Neural cell (in vitro differentiated cells): ENCODE measurements around the gene ELK4. TPM values are rescaled to one million over a fixed set of nuclear protein-coding genes. Genes with fewer than 3 reads are reported as not detected.

Experiments
- H2AFZ ChIP-seq: fragments of 200-600, 300-800 bp; sonication (generic), shearing (Covaris generic); 2 replicates; pipeline ENCODE4 v1.6.0; 2014; ENCODE audit warnings: low read depth, mild to moderate bottlenecking, antibody characterized with exemption, low read length, moderate library complexity
- H3F3A ChIP-seq: fragments of 200-600 bp; shearing (Covaris generic); 2 replicates; pipeline ENCODE4 v1.6.1; 2016; ENCODE audit warnings: mild to moderate bottlenecking, moderate library complexity, mixed read lengths, antibody characterized with exemption, low read length; ENCODE audit not compliant: insufficient read depth, poor library complexity, severe bottlenecking
- H3K27ac ChIP-seq: fragments of 200-600, 300-800 bp; sonication (generic), shearing (Covaris generic); 2 replicates; pipeline ENCODE4 v1.5.1; 2014; ENCODE audit warnings: mild to moderate bottlenecking, low read length, moderate library complexity
- H3K27me3 ChIP-seq: fragments of 300-800, 200-600 bp; sonication (generic), shearing (Covaris generic); 2 replicates; pipeline ENCODE4 v1.6.0; 2014; ENCODE audit warnings: mild to moderate bottlenecking, low read depth, low read length, moderate library complexity; ENCODE audit not compliant: insufficient read depth
- H3K36me3 ChIP-seq: fragments of 300-800, 200-600 bp; sonication (generic), shearing (Covaris generic); 2 replicates; pipeline ENCODE4 v1.5.1; 2014; ENCODE audit warnings: mild to moderate bottlenecking, antibody characterized with exemption, low read length, moderate library complexity; ENCODE audit not compliant: insufficient read depth
- H3K4me2 ChIP-seq: fragments of 300-800, 200-600 bp; sonication (generic), shearing (Covaris generic); 2 replicates; pipeline ENCODE4 v1.6.0; 2014; ENCODE audit warnings: mild to moderate bottlenecking, low read length
- H3K4me3 ChIP-seq: fragments of 300-800, 200-600 bp; sonication (generic), shearing (Covaris generic); 2 replicates; pipeline ENCODE4 v1.5.1; 2014; ENCODE audit warnings: mild to moderate bottlenecking, low read length, moderate library complexity
- H3K79me2 ChIP-seq: fragments of 200-600 bp; shearing (Covaris generic); replicated peaks from 2 replicates; pipeline ENCODE4 v1.6.0; 2014; ENCODE audit warnings: mild to moderate bottlenecking, low read length, moderate library complexity; ENCODE audit not compliant: insufficient read depth
- H3K9ac ChIP-seq: fragments of 300-800, 200-600 bp; sonication (generic), shearing (Covaris generic); 2 replicates; pipeline ENCODE4 v1.6.1; 2016; ENCODE audit warnings: mild to moderate bottlenecking, low read length, mixed read lengths
- H3K9me2 ChIP-seq: fragments of 200-600 bp; shearing (Covaris generic); 2 replicates; pipeline ENCODE4 v1.6.1; 2016; ENCODE audit warnings: mild to moderate bottlenecking, low read length, mixed read lengths; ENCODE audit not compliant: insufficient read depth
- H3K9me3 ChIP-seq: fragments of 200-600, 300-800 bp; sonication (generic), shearing (Covaris generic); 2 replicates; pipeline ENCODE4 v1.6.1; 2016; ENCODE audit warnings: mild to moderate bottlenecking, mixed run types, low read length, moderate library complexity, mixed read lengths
- H4K20me1 ChIP-seq: fragments of 200-600 bp; shearing (Covaris generic); 2 replicates; pipeline ENCODE4 v1.6.1; 2016; ENCODE audit warnings: mild to moderate bottlenecking, mixed run types; ENCODE audit not compliant: insufficient read depth
- EP300 ChIP-seq: fragments of 450-650 bp; conservative IDR thresholded peaks from 2 replicates; pipeline ENCODE4 v1.6.1; 2014; ENCODE audit warnings: antibody characterized with exemption, mild to moderate bottlenecking, moderate library complexity; ENCODE audit not compliant: poor library complexity, severe bottlenecking
- EZH2 ChIP-seq: fragments of 200-600, 300-800 bp; shearing (Covaris generic), sonication (generic); IDR thresholded peaks from 2 replicates; pipeline ENCODE4 v1.6.1; 2014; ENCODE audit warnings: antibody characterized with exemption, low read length, borderline replicate concordance, mild to moderate bottlenecking; ENCODE audit not compliant: insufficient read depth, poor library complexity, severe bottlenecking
- MXI1 ChIP-seq: fragments of 450-650 bp; conservative IDR thresholded peaks from 2 replicates; pipeline ENCODE4 v1.6.1; 2014; ENCODE audit warnings: antibody characterized with exemption, mild to moderate bottlenecking; ENCODE audit not compliant: poor library complexity, severe bottlenecking
- POLR2AphosphoS5 ChIP-seq: IDR thresholded peaks from 2 replicates; pipeline ENCODE4 v1.6.1; 2012
- RAD21 ChIP-seq: fragments of 450-650 bp; conservative IDR thresholded peaks from 2 replicates; pipeline ENCODE4 v1.6.1; 2014; ENCODE audit warnings: antibody characterized with exemption, mild to moderate bottlenecking, moderate library complexity
- REST ChIP-seq: IDR thresholded peaks from 2 replicates; pipeline ENCODE4 v1.6.1; 2012; ENCODE audit warnings: borderline replicate concordance
- SMC3 ChIP-seq: fragments of 450-650 bp; conservative IDR thresholded peaks from 2 replicates; pipeline ENCODE4 v1.6.1; 2014; ENCODE audit warnings: antibody characterized with exemption, mild to moderate bottlenecking, moderate library complexity; ENCODE audit not compliant: poor library complexity
- TAF1 ChIP-seq: IDR thresholded peaks from 2 replicates; pipeline ENCODE4 v1.6.1; 2012; ENCODE audit warnings: low read depth
- polyA plus RNA-seq: library from polyadenylated mRNA; depleted of rRNA; stranded (reverse); fragments of >200 nt; gene quantifications from 2 replicates; pipeline ENCODE4 v1.2.3, GENCODE V29; 2014
- TF ChIP-seq, protein P1 (sequence below): fragments of 450-650 bp; IDR thresholded peaks from 2 replicates; pipeline ENCODE4 v1.5.1; 2014; ENCODE audit warnings: antibody characterized with exemption, mild to moderate bottlenecking, moderate library complexity; ENCODE audit not compliant: poor library complexity, severe bottlenecking

The ELK4 gene
- polyA plus RNA-seq, 1 donor from 2014 or later = 10.0 TPM

- TF ChIP-seq MXI1 (no peak), RAD21 (no peak), POLR2AphosphoS5 (no peak), TAF1 (no peak), REST (no peak), EP300 (no peak), SMC3 (no peak), EZH2 (no peak)
- TF ChIP-seq, protein P1, sequence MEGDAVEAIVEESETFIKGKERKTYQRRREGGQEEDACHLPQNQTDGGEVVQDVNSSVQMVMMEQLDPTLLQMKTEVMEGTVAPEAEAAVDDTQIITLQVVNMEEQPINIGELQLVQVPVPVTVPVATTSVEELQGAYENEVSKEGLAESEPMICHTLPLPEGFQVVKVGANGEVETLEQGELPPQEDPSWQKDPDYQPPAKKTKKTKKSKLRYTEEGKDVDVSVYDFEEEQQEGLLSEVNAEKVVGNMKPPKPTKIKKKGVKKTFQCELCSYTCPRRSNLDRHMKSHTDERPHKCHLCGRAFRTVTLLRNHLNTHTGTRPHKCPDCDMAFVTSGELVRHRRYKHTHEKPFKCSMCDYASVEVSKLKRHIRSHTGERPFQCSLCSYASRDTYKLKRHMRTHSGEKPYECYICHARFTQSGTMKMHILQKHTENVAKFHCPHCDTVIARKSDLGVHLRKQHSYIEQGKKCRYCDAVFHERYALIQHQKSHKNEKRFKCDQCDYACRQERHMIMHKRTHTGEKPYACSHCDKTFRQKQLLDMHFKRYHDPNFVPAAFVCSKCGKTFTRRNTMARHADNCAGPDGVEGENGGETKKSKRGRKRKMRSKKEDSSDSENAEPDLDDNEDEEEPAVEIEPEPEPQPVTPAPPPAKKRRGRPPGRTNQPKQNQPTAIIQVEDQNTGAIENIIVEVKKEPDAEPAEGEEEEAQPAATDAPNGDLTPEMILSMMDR = no peak
- Histone ChIP-seq H3K4me3 (no peak overlapping the region), H3K9me2 (no peaks in the 10 kb centered on the region), H3K27ac (no peak overlapping the region), H3K9me3 (no peaks in the 10 kb centered on the region), H3K36me3 (no peaks in the 10 kb centered on the region), H3F3A (no peaks in the 10 kb centered on the region), H4K20me1 (no peaks in the 10 kb centered on the region), H3K79me2 (peaks cover 3% of the 10 kb centered on the region), H2AFZ (no peak overlapping the region), H3K9ac (no peak overlapping the region), H3K27me3 (no peaks in the 10 kb centered on the region), H3K4me2 (no peak overlapping the region)
These were observed 32.7 kb upstream of the ELK4 start for GRCh38 chr1:205664399-205665017.

- Histone ChIP-seq H4K20me1 (no peaks in the 10 kb centered on the region), H3K4me3 (no peak overlapping the region), H3K36me3 (no peaks in the 10 kb centered on the region), H3K79me2 (peaks cover 3% of the 10 kb centered on the region), H3K27ac (no peak overlapping the region), H3K9ac (no peak overlapping the region), H3K9me3 (no peaks in the 10 kb centered on the region), H3K27me3 (no peaks in the 10 kb centered on the region), H3F3A (no peaks in the 10 kb centered on the region), H2AFZ (no peak overlapping the region), H3K9me2 (no peaks in the 10 kb centered on the region), H3K4me2 (no peak overlapping the region)
- TF ChIP-seq EP300 (no peak), EZH2 (no peak), SMC3 (no peak), RAD21 (no peak), POLR2AphosphoS5 (no peak), TAF1 (no peak), MXI1 (no peak), REST (no peak)
- TF ChIP-seq, protein P1 = no peak
These were observed 31.6 kb upstream of the ELK4 start for GRCh38 chr1:205663286-205663936.
